GM19193 (cell line): Measurements from ENCODE around the gene LSAMP.

Experiments
- POLR2A ChIP-seq: IDR thresholded peaks from 4 replicates; pipeline ENCODE4 v1.6.1; 2011; ENCODE audit not compliant: insufficient read depth, insufficient read length; ENCODE audit errors: extremely low read depth

LSAMP gene

DNA sequence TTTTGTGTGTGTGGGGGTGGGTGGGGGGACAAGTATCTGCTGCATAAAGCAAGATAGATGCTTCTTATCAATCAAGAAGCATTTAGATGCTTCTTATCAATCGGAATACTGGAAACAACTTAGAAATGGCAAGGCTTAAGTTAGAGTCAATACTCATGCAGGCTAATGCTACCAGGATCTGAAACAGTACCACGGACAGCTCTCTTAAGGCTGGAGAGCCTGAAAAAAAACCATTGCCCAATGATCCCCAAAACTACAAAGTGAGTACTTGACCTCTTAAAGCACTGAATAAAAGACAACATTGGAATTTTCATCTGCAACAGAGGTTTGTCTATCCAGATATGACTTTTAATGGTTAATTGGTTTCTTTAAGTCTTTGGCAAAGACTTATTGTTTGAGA is 559.7 kb downstream of the LSAMP start:
- TF ChIP-seq POLR2A = no peak

- TF ChIP-seq POLR2A = no peak
Observed at GRCh38 chr3:115877615-115877899, 567.7 kb downstream of the LSAMP start.

DNA sequence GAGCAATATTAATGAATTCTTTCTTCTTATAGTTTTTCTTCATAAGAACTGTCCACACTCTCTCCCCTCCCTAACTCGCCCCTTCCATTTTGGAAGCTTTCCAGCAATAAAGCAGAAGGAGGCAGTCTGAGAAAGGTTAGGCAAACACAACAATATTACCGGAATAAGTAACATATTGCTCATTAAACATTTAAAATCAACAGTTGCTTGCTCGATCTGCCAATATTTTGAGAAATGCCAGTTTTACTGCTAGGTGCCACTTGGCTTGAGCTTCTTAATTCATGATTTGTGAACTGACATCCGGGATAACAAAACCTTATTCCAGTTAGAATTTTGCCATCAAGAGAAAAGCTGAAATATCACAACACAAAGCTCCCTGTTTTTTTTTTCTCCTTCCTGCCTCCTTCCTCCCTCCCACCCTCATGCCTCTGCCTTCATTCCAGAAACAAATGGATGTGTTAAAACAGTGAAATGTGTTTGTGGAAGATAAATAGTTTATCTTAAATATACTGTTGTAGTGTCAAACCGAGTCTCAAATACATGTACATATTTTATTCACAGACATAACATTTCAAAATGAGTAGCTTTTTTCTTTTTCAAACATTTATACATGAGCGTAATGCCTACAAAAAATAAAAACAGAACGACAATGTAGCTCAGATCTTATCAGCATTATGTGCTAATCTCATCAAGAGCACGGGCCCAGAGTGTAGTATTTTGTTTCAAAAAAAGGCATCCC is 568.2 kb downstream of the LSAMP start:
- TF ChIP-seq POLR2A = no peak

DNA sequence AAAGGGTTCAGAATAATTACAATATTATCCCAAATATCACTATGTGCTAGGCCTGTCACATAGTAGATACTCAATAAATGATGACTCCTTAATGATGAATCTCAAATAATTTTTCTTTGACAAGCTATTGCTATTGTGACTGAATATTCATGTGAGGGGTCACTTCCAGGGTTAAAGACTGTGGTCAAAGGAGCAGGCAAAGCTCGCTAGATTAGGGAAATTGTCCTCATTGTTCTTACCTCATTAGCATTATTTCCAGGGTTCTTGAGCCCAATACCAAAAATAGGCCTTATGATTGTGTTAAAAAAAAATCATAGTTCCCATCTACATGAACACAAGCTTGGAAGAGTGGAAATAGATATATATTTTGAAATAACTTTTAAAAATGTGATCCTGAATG is 569.8 kb downstream of the LSAMP start:
- TF ChIP-seq POLR2A = no peak

DNA sequence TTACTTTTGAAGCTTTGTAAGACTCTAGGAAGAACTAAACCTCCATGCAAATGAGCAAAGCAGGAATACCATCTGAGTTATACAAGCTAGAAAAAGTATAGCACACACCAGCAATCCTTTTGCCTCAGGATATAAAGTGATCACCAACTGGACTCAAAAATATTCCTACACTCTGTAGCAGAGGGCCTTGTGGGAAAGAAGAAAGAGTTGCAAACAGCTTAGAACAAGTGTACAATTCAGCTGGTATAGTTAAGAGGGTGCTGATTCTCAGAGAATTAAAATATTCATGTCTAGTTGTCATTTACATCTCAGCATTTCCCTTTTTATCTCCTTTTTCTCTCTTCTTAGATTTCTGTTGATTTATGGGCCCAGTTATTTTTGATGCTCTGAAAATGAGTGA is 573.6 kb downstream of the LSAMP start:
- no peak for TF ChIP-seq POLR2A

- TF ChIP-seq POLR2A = no peak
Observed at GRCh38 chr3:115864911-115865310, 580.4 kb downstream of the LSAMP start.

DNA sequence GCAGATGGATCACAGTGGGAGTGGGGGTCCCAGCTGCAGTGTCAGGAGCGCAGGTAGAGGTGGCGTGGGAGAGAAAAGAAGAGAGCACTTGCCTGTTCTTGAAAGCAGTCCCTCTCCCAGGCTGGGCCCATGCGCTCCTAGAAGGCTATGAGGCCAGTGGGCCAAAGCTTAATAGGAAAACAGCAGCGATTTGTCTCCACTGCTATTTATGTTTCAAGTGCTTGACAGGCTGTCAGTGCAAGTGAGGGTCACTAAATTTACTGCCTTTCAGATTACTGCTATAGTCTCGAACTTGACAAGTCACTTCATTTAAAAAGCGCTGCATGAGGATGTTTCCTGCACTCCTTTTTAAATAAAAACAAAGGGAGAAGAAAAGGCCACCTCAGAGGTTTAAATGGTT is 582.4 kb downstream of the LSAMP start:
- no peak for TF ChIP-seq POLR2A

- no peak for TF ChIP-seq POLR2A
Observed at GRCh38 chr3:115862099-115862498, 583.2 kb downstream of the LSAMP start.

GRCh38 chr3:115861166-115861733 is 584.0 kb downstream of the LSAMP start:
- no peak for TF ChIP-seq POLR2A

- no peak for TF ChIP-seq POLR2A
Observed at GRCh38 chr3:115860766-115861165, 584.5 kb downstream of the LSAMP start.

- TF ChIP-seq POLR2A = no peak
Observed at GRCh38 chr3:115859002-115859807, 586.1 kb downstream of the LSAMP start.

DNA sequence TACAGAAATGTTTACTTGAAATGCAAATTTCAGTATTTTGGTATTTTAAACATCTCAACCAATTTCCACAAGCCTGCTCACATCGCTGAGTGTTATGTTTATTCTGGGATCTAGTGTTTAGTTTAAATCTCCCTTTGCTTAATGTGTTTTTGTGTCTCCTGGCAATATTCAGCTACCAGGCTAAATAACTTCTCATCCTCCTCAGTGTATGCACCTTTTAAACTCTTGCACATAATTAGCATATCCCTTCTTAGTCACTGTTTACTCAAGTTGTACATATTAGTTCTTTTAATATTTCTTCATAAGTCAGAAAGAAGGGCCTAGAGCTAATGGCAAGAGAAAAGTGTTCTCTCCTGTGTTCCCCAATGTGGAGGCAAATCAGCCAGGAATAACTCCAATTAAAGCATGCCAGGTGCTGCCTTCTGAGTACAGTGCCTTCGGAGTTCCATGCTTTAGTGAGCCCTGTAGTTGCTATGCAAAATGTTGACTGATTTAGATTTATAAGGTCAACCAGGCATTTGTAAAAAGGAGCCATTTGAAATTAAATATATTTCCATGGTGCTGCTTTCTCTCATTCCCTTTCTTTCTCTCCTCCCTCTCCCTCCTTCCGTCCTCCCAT is 587.7 kb downstream of the LSAMP start:
- no peak for TF ChIP-seq POLR2A

GRCh38 chr3:115855911-115856310 is 589.4 kb downstream of the LSAMP start:
- TF ChIP-seq POLR2A = no peak

- TF ChIP-seq POLR2A = no peak
Observed at GRCh38 chr3:115853104-115853503, 592.2 kb downstream of the LSAMP start.

GRCh38 chr3:115852278-115852677 is 593.0 kb downstream of the LSAMP start:
- no peak for TF ChIP-seq POLR2A

GRCh38 chr3:115851571-115851970 is 593.7 kb downstream of the LSAMP start:
- no peak for TF ChIP-seq POLR2A

- no peak for TF ChIP-seq POLR2A
Observed at GRCh38 chr3:115848641-115849040, 596.6 kb downstream of the LSAMP start.

- TF ChIP-seq POLR2A = no peak
Observed at GRCh38 chr3:115845986-115846385, 599.3 kb downstream of the LSAMP start.
